ENCODE results near the gene ACTG1. TPM values are rescaled to one million over a fixed set of nuclear protein-coding genes. Genes with fewer than 3 reads are reported as not detected.
A peak's percentile ranks its signal among the peaks of the same experiment; 100 is the strongest.

The ACTG1 gene
- total RNA-seq, 4 donors from 2014 or later, result 2,510 to 3,878 (median 3,203) TPM

DNA sequence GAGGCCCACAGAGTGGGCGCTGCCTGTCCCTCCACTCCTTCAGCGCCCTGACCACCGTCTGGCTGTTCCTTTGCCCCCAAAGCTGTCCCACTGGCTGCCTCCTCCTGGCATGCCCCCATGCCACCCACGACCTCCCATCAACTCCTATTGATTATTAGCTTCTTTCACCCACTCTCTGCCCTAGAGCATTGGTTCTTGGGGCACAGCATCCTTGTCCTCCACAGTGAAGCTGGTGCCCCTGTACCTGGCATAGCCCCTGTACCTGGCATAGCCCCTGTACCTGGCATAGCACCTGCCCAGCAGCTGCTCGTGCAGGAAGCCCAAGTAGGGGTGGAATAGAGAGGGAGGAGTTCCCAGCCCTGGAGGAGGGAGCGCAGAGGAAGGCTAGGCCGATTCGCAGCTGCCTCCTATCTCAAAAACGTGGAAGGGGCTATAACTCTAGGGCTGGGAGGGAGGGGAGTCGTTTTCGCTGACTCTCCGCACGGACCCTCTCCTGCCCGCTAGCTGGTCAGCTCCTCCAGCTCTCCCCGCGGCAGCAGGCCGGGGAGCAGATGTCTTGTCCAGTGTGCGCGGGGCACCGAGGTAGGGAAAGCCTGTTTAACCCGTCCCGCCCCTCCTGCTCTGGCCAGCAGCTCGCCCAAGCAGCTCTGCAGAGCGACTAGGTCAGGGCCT is 5.7 kb upstream of the ACTG1 start:
- H3K4me3 ChIP-seq, result peak overlapping the region; percentile 42 to 80 (median 71)
- no peaks in the 10 kb centered on the region for H3K36me3 ChIP-seq
- H3K27ac ChIP-seq, result peak overlapping the region; percentile 79 to 100 (median 90)
- H3K4me1 ChIP-seq, result peaks cover 0 to 49% (median 27%) of the 10 kb centered on the region in 4 donors
- peaks cover 0 to 3% (median 0%) of the 10 kb centered on the region in 4 donors for H3K9me3 ChIP-seq
- H3K27me3 ChIP-seq, result no peaks in the 10 kb centered on the region
- peak in 1 of 3 donors; percentile 49 for DNase-seq
- TF ChIP-seq POLR2A (IDR thresholded peaks at IDR 0.05), result no peak
- TF ChIP-seq, protein P1, sequence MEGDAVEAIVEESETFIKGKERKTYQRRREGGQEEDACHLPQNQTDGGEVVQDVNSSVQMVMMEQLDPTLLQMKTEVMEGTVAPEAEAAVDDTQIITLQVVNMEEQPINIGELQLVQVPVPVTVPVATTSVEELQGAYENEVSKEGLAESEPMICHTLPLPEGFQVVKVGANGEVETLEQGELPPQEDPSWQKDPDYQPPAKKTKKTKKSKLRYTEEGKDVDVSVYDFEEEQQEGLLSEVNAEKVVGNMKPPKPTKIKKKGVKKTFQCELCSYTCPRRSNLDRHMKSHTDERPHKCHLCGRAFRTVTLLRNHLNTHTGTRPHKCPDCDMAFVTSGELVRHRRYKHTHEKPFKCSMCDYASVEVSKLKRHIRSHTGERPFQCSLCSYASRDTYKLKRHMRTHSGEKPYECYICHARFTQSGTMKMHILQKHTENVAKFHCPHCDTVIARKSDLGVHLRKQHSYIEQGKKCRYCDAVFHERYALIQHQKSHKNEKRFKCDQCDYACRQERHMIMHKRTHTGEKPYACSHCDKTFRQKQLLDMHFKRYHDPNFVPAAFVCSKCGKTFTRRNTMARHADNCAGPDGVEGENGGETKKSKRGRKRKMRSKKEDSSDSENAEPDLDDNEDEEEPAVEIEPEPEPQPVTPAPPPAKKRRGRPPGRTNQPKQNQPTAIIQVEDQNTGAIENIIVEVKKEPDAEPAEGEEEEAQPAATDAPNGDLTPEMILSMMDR (IDR thresholded peaks at IDR 0.05), result no peak

DNA sequence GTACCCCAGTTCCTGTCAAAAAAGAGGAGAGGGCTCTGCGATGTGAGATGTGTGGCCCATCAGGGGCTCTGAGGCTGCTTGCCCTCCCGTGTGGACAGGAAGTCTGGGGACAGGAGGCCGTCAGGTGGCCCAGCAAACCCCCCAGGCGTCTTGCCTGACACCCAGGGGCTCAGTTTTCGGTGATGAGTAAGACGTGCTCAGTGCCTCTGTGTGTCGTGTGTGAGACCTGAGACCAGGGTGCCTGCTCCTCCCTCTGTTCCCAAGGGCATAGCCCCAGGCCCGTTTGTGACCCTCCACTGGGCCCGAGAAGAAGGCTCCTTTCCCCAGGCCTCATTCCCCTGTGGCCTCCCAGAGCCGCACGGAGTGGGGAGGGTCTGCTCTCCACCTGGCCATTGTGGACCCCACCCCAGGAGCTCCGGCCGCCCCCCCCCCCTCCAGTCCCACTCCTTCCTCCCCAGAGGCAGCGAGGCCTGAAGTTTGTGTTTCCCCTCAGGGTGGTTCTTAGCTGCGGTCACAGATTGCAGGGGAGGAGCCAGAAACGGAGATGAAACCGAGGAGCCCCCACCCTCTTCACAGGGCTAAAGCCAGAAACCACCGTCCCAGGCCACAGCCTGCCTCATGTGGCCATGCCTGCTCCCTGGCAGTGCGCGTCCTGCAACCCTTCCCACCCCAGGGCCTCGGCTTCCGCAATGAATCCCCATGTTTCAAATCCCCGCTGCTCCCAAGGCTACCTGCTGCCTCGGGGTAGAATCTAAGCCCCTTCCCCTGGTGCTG is 4.9 kb upstream of the ACTG1 start:
- Histone ChIP-seq H3K4me3 (peak overlapping the region in 1 of 4 donors; percentile 80), H3K9me3 (peaks cover 0 to 3% (median 0%) of the 10 kb centered on the region in 4 donors), H3K36me3 (no peaks in the 10 kb centered on the region), H3K27ac (peak overlapping the region; percentile 80 to 100 (median 98)), H3K4me1 (peaks cover 0 to 49% (median 27%) of the 10 kb centered on the region in 4 donors), H3K27me3 (no peaks in the 10 kb centered on the region)
- peak in 2 of 3 donors; percentile 85 to 86 for DNase-seq
- no peak for TF ChIP-seq POLR2A (IDR thresholded peaks at IDR 0.05)
- TF ChIP-seq, protein P1 (IDR thresholded peaks at IDR 0.05), result peak in 1 of 6 experiments; percentile 7

DNA sequence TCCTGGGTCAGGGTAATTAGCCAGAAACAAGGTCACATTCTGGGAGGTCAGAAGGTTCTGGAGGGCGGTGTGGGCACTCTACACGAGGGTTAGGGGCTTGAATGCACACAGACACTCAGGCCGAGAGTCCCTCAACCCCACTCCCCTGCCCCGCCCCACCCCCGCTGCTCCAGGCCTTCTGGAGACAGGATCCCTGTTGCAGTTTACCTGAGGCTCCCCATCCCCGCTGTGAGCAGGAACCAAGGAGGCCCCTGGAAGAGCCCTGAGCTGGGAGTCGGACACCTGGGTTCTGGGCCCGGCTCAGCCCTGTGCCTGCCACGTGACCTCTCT is 4.4 kb upstream of the ACTG1 start:
- DNase-seq, result peak in 1 of 3 donors; percentile 55
- H3K4me3 ChIP-seq, result peak overlapping the region in 2 of 4 donors; percentile 80 to 83

DNA sequence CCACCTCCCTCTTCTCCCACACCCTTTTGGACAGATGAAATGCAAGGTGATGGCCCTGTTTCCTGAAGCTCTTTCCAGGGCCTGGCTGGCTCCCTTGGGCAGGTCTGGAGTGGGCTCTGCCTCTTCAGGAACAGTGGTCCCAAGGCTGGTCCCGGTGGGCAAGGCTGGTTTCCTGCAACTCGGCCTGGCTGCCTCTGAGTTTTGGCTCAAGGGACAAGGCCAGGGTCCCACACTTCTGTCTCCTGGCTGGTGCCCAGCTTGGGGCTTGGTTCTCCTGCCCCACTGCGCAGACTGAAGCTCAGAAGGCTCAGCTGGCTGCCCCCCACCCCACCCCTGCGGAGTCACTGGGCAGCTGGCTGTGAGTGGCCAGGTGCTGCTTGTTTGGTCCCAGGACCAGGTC is 3.8 kb upstream of the ACTG1 start:
- H3K27ac ChIP-seq, result peak overlapping the region; percentile 98 to 100 (median 100)
- H3K36me3 ChIP-seq, result peaks cover 0 to 8% (median 0%) of the 10 kb centered on the region in 3 donors
- TF ChIP-seq POLR2A (IDR thresholded peaks at IDR 0.05), result no peak
- TF ChIP-seq, protein P1 (IDR thresholded peaks at IDR 0.05), result no peak
- peak overlapping the region in 1 of 4 donors; percentile 83 for H3K4me3 ChIP-seq
- peaks cover 0 to 3% (median 0%) of the 10 kb centered on the region in 4 donors for H3K9me3 ChIP-seq
- H3K4me1 ChIP-seq, result peaks cover 0 to 49% (median 27%) of the 10 kb centered on the region in 4 donors
- peak in 1 of 3 donors; percentile 44 for DNase-seq
- no peaks in the 10 kb centered on the region for H3K27me3 ChIP-seq

More for the DNA sequence above, 4.4 kb upstream of the ACTG1 start:
- TF ChIP-seq POLR2A (IDR thresholded peaks at IDR 0.05), result no peak
- TF ChIP-seq, protein P1 (IDR thresholded peaks at IDR 0.05), result no peak
- H3K4me1 ChIP-seq, result peaks cover 0 to 49% (median 27%) of the 10 kb centered on the region in 4 donors
- peak overlapping the region; percentile 80 to 100 (median 98) for H3K27ac ChIP-seq
- peaks cover 0 to 2% (median 0%) of the 10 kb centered on the region in 3 donors for H3K36me3 ChIP-seq
- H3K9me3 ChIP-seq, result peaks cover 0 to 3% (median 0%) of the 10 kb centered on the region in 4 donors
- H3K27me3 ChIP-seq, result no peaks in the 10 kb centered on the region

DNA sequence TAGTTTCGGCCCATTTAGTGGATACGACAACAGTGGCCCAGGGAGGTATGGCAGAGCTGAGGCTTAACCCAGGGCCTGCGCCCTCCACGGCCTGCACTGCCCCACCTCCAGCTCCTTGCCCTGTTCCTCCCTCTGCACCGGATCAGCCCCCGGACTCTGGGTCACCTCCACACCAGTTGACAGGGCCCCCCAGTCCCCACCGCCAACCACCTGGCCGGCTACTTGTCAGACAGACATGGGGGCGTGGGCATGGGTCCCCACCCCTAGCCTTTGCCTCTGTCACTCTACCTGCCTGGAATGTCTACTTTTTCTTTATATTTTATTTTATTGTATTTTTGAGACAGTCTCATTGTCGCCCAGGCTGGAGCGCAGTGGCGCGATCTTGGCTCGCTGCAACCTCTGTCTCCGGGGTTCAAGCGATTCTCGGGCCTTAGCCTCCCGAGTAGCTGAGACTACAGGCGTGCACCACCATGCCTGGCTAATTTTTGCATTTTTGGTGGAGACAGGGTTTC is 3.0 kb upstream of the ACTG1 start:
- Histone ChIP-seq H3K27ac (peak overlapping the region; percentile 98 to 100 (median 100)), H3K36me3 (peaks cover 0 to 16% (median 0%) of the 10 kb centered on the region in 3 donors), H3K9me3 (peaks cover 0 to 3% (median 0%) of the 10 kb centered on the region in 4 donors), H3K4me1 (peaks cover 0 to 49% (median 27%) of the 10 kb centered on the region in 4 donors), H3K4me3 (peak overlapping the region; percentile 71 to 99 (median 90)), H3K27me3 (no peaks in the 10 kb centered on the region)
- peak in 2 of 3 donors; percentile 54 to 59 for DNase-seq
- TF ChIP-seq, protein P1 (IDR thresholded peaks at IDR 0.05), result no peak
- TF ChIP-seq POLR2A (IDR thresholded peaks at IDR 0.05), result no peak

Measured in Peyer's patch (tissue), 4 donors.